T-helper 9 cell (primary cell): ENCODE measurements around the gene PAX6.

ENCODE experiments used
- DNase-seq: peaks from one replicate; pipeline ENCODE4 v3.0.0-alpha.2; 2020

The PAX6 gene

DNA sequence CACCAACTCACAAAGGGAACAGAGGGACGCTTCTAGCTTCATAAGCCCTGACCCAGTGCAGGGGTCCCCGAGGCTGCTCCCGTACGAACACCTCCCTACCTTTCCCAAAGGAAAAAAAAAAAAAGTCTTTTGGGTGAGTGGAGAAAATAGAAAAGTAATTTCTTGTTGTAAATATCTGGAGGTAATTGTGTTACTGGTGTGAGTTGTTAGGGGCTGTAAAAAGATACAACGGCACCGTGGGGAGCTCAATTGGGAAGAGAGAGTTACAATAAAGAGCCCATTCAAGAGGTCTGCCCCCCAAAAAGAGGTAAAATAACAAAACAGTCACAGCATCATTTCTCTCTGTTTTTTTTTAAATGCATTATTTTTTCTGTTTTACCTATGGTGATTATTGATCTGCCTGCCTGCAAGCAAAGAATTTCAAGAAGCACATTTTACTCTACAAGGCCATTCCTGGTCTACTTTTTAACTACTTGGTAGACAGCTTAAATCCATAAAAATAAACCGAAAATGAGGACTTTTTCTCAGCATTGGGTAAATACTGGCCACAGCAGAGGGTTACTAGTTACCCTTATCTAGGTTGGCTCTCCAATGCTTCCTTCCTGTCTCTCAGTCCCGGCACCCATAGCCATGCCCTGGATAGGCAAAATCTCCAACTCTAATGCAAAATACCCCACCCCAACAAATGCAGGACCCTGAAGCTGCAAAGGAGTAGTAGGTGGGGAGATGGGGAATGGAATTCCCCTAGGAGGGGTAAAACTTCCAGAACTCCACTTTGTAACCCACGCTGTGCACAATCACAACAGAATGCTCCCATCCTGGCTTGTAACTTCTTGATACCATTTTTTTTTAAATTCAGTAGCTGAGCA, 3.1 kb downstream of the PAX6 start:
- no peak for DNase-seq

DNA sequence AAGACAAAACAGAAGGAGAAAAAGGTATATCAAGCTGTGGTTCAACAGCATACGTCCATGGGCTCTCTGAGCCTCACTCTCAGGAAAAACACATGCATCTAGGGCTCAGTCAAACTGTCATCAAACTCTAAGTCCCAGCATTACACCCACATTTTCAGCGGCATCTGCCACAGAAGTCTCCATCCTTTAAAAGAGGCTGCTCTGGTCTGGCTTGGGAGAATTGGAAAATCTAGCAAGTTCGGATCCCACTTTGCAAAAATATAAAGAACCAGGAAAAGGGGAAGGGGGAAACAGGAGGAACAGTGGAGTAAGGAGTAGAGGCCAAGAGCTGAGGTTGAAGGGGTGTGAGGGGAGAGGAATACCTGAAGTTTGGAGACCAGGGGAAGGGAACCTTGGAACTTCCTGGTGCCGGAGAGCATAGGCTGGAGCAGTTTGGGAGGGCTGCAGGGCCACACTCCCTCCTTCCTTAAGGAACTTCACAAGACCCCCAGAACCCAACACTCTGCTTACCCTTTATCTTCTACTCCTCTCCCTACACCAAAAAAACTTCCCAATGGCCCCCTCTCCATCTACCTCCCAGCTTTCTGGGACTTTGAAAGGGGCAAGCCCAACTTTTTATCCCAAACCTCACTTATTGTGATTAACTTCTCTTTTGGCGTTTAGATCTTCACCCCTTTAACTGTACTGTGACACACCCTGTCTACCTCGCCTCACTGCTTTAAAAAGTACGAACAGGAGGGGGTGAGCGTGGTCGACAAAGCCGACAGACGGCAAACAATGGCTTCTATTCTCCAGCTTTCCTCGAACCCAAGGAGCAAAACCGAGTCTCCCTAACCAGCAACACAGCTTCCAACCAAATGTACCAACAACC, 4.0 kb downstream of the PAX6 start:
- DNase-seq = no peak

DNA sequence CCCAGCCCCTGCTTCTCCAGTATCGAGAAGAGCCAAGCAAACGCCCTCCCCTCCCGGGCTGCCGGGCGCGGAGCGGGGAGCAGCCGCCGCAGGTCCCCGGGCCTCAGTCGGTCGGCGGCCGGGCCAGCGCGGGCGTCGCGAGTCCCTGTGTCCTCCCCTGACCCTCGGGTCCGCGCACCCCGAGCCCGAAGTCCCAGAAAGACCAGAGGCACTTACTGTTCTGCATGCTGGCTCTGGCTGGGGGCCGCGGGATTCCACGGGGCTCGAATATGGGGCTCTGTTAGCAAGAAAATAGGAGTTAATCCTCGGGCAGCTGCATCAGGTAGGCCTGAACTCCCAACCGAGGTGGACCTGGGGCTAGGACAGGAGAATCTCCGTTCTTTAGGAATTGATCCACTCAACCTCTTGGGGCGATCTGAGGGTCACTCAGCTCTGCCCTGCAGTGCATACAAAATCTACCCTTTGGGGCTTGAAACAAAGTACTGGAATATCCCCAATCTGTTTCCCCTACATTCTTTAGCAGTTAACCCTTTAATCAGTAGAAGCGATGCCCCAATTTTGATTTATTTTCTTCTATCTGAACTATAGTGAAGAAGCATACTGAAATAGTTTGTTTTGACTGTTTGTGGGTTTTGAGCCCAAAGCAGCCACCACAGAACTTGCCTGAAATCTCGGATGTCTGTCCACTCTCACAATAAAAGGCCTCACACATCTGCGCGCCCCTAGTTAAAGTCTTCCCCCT, 4.8 kb downstream of the PAX6 start:
- no peak for DNase-seq

DNA sequence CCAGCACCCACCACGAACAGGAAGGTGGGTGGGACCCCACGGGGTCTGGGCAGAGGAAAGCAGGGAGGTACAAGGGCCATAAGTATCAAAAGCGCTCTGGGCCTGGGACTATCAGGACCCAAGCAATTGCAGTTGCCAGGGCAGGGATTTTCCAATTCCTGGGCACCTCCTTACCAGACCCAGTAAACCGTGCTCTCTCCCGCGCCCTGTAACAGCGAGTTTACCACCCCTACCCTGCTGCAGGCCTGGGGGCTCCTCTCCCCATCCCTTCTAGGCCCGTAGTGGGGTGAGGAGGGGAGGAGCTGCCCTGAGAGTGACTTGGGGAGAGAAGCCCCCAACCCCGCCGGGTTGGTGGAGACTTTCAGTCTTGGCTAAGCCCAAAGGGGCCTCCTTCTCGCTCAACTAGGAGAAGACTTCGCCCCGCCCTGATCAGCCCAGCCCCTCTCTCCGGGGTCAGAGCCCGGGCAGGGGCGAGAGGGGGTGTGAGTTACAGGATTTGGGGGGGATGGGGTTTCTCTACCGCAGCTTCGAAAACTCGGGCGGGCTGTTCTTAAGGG, 5.4 kb downstream of the PAX6 start:
- DNase-seq = no peak

DNA sequence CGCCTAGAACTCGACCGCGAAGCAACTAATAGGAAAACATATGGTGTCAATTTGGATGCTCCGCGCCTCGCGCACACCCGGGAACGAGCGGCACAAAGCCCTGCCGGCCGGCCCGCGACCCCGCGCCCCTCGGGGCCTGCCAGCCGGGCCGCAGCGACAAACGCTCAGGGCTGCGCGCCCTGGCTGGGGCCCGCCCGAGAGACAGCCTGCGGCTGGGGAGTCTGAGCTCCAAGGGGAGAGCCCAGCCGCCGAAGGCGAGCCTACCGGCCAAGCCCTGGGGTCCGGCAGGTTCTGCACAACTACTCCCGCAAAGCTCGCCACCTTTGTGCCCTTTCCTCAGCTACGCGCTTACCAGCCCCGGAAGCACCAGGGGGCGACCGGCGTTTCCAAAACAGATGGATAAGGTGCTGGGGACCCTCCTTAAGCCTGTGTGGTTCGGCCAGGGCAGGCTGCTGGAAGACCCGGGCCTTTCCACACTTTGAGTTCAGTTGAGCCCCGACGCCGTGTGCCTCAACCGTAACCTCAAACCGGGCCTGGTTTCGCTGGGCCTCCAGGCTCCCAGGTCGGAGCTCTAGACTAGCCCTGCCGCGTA, 6.0 kb downstream of the PAX6 start:
- DNase-seq = no peak

DNA sequence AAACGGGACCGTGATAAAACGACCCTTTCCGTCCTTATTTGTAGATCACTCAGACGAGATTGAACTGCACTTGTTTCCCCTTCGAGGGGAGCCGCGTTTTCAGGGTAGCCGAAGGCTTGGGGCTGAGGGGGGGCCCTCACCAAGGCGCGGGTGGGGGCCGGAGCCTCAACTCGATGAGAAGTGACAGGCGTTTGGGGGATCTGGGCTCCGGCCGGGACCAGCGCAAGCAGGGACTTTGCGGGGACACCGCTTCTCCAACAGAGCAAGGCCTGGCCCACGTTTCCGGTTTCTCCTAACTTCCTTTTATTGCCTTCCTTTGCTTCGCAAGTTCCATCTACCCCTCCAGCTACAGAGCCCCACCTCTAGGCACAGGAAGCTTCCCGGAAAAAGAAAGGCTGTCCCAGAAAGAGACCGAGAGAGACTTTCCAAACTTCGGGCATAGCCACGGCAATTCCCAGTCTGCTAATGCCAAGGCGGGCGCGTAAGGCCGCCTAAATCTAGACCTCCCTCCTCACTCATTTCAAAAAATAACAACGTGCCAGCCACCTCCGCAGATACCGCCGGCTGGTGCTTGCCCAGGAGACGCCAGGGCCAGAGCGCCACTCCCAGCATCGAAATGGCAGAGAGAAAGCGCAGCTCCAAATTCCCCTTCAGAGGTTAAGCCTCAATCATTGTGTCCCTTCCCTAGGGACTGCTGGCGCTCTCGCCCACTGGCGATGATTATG, 6.6 kb downstream of the PAX6 start:
- no peak for DNase-seq

DNA sequence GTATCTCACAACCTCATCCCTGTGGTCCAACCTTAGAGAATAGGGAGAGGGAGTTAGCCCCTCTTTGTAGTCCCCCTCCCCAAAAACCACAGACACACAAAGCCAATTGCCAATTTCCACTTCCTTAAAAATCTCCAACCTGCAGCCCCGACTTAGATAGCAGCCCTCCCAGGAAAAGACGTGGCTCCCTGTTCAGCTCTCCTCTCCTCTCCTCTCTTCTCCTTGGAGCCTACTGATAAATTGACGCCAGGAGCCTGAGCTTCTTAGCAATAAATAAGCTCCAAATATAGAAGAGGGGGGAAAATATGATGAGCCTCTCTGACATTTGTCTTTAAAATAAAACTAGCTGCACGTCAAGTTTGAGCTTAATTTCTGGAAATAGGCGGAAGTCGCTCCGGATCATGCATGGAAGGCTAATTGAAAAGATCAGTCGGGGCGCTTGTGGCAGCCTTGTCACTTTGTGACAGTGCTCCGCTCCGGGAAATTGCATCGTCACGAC, 7.3 kb downstream of the PAX6 start:
- DNase-seq = no peak

DNA sequence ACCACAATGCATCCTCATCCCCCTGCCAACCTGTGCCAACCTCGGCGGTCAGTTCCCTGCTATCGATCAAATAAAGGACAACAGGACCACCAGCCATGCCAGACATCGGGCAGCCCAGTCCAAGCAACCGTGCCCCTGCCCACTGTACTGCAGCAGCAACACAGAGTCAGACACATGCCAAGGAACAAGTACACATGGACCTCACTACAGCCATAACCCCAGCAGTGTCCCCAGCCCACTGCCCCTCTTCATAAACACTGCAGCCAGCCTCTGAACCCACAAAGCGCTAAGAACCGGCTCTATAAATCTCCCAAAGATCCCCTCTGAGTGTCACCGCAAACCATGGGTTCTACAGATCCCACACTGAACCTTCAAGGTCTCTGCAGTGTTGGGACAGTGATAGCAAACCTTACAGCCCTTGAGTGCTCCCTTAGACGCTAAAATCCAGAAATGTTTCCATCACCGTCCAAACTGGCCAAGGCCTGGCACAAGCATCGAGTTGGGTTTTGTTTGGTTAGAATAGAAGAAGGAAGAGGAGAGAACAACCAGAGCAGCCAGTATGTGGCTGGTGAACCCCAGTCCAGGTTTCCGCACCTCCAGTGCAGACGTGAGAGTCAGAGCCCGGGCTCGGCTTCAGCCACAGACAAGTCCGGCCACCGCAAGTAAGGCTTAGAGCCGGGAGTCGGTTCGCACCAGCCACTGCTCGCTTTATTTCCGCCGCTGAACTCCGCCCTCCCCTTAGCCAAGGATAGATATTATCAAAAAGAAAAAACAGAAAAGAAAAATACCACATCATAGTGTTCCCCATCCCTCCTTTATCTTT, 7.9 kb downstream of the PAX6 start:
- no peak for DNase-seq

DNA sequence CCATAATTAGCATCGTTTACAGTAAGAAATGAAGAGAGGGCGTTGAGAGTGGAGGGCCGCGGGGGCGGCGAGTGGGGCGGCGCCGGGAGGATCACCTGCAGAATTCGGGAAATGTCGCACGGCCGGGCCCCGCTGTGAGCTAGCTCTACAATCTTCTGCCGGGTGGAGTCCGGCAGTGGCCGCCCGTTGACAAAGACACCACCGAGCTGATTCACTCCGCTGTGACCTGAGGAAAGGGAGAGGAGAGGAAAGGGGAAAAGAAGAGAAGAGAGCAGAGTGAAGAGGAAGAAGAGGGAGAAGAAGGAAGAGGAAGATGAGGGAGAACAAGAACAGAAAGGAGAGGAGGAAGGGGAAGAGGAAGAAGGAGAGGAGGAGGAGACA, 8.5 kb downstream of the PAX6 start:
- no peak for DNase-seq

DNA sequence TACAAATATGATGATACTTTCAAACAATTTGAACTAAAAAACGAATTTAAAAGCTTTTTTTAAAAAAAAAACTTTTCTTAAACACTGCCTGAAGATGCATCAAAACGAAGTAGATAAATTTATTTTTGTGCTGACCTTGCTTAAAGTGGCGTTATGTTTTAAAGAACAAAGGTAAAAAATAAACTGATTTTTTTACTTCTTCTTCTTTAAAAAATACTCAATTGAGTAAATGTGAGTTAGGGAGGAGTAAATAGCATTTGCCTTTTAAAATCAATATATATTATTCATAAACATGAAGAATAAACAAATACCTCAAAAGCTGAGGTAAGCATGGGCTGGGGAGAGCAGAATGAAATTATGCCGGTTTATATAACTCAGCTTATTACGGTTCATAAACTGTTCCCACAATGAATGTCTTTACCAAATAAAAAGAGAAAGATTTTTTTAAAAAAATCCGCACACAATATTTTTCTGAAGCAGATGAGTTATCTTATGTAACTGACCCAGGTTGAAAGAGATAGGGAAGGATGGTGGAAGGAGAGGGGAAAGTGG, 9.0 kb downstream of the PAX6 start:
- DNase-seq = no peak

DNA sequence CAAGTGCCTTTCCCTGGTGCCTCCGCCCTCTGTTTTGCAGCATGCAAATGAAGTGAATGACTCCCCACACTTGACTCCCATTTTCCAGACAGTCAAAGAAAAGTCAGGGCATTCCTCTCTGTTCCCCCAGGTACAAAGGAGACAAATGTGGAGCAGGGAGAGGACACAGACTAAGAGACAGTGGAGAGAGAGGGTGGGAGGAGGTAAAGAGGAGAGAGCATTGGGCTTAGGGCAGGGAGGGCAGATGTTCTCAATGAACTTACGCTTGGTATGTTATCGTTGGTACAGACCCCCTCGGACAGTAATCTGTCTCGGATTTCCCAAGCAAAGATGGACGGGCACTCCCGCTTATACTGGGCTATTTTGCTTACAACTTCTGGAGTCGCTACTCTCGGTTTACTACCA, 9.8 kb downstream of the PAX6 start:
- no peak for DNase-seq

DNA sequence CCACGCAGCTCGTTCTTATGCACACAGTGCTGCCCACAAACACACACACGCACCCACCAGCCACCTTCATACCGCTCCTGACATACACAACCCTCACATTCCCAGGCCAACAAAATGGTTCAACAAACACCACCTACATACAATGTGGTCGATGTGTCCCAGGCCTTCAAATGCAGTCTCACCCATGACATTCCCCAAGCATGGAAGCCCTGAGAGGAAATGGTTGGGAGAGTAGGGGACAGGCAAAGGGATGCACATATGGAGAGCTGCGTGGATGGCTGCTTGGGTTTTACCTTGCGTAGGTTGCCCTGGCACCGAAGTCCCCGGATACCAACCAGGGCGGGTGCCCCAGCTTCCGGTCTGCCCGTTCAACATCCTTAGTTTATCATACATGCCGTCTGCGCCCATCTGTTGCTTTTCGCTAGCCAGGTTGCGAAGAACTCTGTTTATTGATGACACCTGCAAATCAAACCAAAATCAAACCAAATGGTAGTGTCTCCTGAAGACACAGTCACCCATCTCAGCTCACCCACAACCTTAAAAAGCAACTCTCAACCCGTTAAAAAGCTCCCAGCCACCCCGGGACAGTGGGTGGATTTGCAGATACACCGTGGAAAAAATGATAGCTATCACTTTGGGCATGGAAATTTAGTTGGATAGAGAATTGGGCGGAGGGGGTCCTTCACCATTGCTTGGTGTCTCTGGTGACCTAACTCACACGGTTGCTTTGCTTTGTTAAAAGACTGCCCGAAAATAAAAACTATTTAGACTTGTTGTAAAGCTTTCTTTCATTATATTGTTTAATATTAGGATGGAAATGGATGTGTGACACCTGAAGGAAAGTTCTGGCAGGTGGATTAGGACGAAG, 10.5 kb downstream of the PAX6 start:
- no peak for DNase-seq

DNA sequence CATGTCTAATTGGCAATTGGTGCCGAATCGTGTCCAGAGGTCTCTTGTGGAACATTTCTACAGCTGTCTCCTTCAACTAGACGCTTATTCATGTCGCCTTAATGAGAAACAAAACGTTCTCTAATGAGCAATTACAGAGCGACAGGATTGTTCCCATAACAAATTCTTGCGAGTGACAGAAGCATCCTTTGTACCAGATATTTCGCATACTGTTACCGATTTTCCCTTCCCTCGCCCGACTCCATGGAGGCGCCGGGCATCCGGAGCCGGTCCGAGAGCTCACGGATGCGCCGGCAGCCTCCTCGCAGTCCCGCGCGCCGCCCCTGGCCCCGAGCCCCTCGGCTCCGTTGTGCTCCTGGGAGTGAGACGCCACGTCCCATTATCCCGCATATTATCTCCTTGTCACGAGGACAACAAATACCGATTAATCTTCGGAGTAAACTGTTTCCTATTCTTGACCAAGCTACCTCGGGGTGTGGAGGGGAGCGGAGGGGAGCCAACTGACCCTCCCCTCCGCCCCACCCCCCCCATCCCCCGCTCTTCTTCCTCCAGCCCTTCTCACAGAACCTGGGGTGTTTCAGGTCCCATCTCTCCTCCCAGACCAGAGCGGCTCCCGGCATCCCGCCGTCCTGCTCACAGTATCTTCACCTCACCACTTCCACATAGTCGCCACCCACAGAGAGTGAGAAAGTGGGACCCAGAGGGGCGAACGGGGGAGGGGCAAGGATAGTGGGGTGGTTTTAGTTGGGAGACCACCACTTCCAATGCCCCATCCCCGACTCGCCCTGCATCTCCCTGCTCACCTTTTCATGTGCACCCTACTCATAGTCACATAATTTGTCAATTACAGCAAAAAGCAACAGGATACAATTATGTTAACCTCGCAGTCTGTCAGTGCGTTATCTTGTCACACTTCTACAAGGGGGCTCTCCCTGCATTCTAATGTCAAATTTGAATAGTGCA, 11.4 kb downstream of the PAX6 start:
- no peak for DNase-seq

DNA sequence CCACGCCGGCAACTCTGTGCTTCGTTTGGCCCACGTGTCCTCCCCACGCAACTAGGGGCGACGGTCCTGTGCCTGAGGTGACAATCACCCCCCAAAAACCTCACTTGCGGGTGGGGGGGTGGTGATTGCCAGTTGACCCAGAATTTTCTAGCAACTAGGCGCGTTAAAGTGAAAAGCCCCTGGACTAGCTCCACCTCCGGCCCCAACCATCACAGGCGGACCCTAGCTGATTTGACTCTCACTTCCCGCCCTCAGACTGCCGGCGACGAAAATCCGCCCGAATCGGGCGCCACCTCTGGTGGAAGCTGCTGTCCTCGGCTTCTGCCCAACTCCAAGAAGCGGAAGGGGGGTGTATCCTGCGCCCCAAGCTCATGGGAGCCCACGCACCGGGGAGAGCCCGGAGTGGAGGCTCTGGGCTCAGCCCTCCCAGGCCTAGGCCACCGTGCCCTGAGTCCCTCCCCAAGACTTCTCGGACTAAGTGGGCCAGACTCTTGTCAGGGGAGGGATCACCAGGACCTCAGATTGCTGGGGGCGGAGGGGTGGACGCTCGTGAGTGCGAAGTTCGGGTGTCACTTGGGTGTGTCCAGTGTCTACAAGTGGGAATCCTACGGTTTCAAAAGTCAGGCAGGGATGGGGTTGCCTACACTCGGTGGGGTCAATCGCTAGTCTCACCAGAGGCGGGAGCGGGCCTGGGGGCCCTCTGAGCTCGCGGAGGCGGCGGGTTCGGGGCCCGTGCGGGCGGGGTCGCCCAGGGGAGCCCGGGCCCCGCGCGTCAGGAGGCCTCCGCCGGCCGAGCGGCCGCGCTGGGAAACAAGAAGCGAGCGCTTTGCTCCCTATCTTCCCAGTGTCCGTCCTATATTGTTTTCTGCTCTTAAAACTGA, 12.3 kb downstream of the PAX6 start:
- DNase-seq = no peak

DNA sequence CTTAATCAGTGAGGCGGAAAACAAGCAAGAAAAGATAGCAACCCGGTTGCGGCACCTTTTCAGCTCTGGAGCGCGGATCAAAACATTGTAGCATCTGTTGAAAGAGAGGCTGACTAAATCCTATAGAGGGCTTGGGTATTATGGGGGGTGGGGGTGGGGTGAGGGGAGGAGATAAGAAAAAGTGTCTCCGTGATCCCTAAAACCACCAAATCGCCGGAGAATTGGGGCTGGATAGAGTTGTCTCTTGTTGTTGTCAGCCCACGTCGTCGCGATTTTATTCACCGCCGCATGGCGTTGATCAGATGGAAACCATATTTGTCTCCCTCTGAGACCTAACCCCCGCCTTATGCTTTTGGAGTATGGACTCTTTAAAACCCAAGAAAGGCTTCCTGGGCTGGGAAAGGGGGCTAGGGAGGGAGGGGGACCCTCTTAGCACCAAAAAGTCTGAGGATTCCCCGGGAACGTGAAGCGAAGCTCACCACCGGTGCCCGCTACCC, 13.0 kb downstream of the PAX6 start:
- DNase-seq = no peak

DNA sequence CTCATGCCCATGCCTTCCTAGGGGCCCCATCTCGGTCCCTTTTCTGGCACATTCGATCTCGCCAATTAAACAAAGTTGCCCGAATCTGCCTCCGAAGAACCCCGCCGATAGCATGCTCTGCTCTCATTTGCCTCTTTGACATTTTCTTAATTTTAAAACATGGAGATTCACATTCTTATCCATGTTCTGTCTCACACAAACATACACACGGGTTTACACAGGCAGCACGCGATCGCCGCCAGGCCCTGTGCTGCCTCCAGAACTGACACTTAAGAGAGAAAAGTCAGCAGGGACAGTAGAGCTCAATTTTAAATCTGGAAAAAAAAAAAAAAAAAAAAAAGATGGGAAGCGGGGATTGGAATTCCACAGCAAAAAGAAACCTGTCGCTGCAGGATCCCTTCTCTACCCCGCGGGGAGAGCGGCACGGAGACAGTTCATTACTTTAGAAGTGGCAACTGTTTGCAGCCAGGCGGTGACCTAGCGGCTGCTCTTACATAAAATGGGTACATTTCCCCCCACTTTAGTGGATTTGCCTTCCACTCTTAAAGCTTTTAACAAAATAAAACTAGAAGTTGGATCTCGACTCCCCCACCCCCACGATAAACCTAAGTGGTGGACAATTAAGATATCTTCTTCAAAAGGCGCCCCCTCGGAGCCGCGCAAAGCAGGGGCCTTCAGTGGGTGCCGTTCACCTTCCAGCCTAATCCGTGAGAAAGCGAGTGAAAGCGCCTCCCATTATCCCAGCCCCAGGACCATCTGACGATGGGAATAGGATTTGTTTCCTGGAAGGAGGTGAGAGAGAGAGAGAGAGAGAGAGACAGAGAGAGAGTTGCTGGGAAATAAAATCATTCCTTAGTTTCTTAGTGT, 13.7 kb downstream of the PAX6 start:
- no peak for DNase-seq
